ENCODE results near the gene SCAI. TPM values are rescaled to one million over a fixed set of nuclear protein-coding genes. Genes with fewer than 3 reads are reported as not detected.

The SCAI gene
- polyA plus RNA-seq, 2 of the 4 experiments (the other 2 are of a cell fraction), result 2.1 to 5.0 TPM

DNA sequence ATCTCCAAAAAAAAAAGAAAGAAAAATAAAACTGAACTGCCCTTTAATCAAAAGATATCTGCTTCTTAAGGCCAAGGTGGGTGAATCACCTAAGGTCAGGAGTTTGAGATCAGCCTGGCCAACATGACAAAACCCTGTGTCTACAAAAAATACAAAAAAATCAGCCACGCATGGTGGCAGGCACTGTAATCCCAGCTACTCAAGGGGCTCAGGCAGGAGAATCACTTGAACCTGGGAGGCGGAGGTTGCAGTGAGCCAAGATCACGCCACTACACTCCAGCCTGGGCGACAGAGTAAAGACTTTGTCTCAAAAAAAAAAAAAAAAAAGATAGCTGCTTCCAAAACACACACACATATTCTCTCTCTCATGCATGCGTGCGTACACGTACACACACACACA, 17.8 kb downstream of the SCAI start:
- DNase-seq (ENCODE audit: low read depth in 1 of 2, low spot score in 1 of 2), result no peak
- no peak for FAIRE-seq
- H3K27ac ChIP-seq, result no peak overlapping the region
- TF ChIP-seq CEBPB (IDR thresholded peaks at IDR 0.05) (no peak), JUNB (IDR thresholded peaks at IDR 0.05) (no peak), SMC3 (IDR thresholded peaks at IDR 0.05) (no peak), FOSL2 (IDR thresholded peaks at IDR 0.05) (no peak), FOSL2 (CRISPR knock-in tag; IDR thresholded peaks at IDR 0.05) (no peak), ESRRA (IDR thresholded peaks at IDR 0.05; ENCODE audit: borderline replicate concordance, low read length) (no peak), MAZ (IDR thresholded peaks at IDR 0.05; ENCODE audit: borderline replicate concordance, low read depth, low read length) (no peak), POLR2AphosphoS2 (conservative IDR thresholded peaks at IDR 0.05; ENCODE audit: low read length) (no peak), RFX5 (IDR thresholded peaks at IDR 0.05) (no peak), CBX8 (IDR thresholded peaks at IDR 0.05) (no peak), HOXA7 (CRISPR knock-in tag; IDR thresholded peaks at IDR 0.05) (no peak), HOXB5 (CRISPR knock-in tag; IDR thresholded peaks at IDR 0.05) (no peak), EP300 (IDR thresholded peaks at IDR 0.05) (no peak), PHF8 (IDR thresholded peaks at IDR 0.05; ENCODE audit: borderline replicate concordance, low read depth) (no peak), MAFK (IDR thresholded peaks at IDR 0.05; ENCODE audit: partially characterized antibody) (no peak), CHD4 (IDR thresholded peaks at IDR 0.05; ENCODE audit: borderline replicate concordance) (no peak), RCOR1 (IDR thresholded peaks at IDR 0.05; ENCODE audit: low read depth, low read length) (no peak), RAD21 (conservative IDR thresholded peaks at IDR 0.05 in 1 of 2, IDR thresholded peaks at IDR 0.05 in 1 of 2) (no peak)
- TF ChIP-seq, protein P1, sequence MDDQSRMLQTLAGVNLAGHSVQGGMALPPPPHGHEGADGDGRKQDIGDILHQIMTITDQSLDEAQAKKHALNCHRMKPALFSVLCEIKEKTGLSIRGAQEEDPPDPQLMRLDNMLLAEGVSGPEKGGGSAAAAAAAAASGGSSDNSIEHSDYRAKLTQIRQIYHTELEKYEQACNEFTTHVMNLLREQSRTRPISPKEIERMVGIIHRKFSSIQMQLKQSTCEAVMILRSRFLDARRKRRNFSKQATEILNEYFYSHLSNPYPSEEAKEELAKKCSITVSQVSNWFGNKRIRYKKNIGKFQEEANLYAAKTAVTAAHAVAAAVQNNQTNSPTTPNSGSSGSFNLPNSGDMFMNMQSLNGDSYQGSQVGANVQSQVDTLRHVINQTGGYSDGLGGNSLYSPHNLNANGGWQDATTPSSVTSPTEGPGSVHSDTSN (IDR thresholded peaks at IDR 0.05), result no peak
- TF ChIP-seq, protein P2, sequence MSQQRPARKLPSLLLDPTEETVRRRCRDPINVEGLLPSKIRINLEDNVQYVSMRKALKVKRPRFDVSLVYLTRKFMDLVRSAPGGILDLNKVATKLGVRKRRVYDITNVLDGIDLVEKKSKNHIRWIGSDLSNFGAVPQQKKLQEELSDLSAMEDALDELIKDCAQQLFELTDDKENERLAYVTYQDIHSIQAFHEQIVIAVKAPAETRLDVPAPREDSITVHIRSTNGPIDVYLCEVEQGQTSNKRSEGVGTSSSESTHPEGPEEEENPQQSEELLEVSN (IDR thresholded peaks at IDR 0.05; ENCODE audit: borderline replicate concordance, low read depth), result no peak
- no peak overlapping the region for H3K4me2 ChIP-seq
- no peak overlapping the region for H3K4me3 ChIP-seq
- 93% methylated on average over 7 of the region's 7 CpGs for WGBS (ENCODE audit: missing lambda C conversion rate)
- ChIA-PET POLR2A (no interaction called here), CTCF (interaction anchor here (0.6 kb wide), 1 partner anchor 1096 kb away, joined by 3 read pairs; no protein-coding TSS in a partner anchor)
- peaks cover 3% of the 10 kb centered on the region; the same call in 1 of the 3 replicates for H3K4me1 ChIP-seq
- ATAC-seq, result no peak
- H3K9me3 ChIP-seq, result no peaks in the 10 kb centered on the region

DNA sequence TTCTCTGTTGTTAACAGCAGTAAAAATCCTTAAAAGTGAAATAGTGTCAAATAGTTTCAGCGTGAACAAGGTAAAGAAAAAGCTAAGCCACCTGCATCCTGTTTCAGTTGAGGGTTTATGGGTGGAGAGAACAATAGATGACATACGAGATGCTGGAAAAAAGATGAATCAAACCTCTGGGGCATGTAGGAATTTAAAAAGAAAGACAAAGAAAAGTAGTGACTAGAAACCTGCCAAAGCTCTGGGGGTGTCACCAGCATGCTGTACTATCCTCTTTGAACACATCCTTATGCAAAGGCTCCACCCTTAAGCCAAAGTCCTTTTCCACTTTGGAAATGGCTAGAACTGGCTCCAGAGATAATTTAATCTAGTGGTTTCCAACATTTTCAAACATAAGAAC, 22.2 kb downstream of the SCAI start:
- H3K4me2 ChIP-seq, result no peak overlapping the region
- CTCF ChIA-PET, result interaction anchor here (1.5 kb wide), 1 partner anchor 23 kb away, joined by 3 read pairs; the partner anchor contains the start of gene SCAI
- TF ChIP-seq RCOR1 (IDR thresholded peaks at IDR 0.05; ENCODE audit: low read depth, low read length) (no peak), SMC3 (IDR thresholded peaks at IDR 0.05) (no peak), FOSB (CRISPR knock-in tag; IDR thresholded peaks at IDR 0.05) (no peak)
- TF ChIP-seq, protein P3, sequence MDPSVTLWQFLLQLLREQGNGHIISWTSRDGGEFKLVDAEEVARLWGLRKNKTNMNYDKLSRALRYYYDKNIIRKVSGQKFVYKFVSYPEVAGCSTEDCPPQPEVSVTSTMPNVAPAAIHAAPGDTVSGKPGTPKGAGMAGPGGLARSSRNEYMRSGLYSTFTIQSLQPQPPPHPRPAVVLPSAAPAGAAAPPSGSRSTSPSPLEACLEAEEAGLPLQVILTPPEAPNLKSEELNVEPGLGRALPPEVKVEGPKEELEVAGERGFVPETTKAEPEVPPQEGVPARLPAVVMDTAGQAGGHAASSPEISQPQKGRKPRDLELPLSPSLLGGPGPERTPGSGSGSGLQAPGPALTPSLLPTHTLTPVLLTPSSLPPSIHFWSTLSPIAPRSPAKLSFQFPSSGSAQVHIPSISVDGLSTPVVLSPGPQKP (IDR thresholded peaks at IDR 0.05; ENCODE audit: low read depth, low read length), result no peak
- TF ChIP-seq, protein P2 (IDR thresholded peaks at IDR 0.05; ENCODE audit: borderline replicate concordance, low read depth), result no peak
- WGBS (ENCODE audit: missing lambda C conversion rate), result 72% methylated on average over 2 of the region's 2 CpGs
- FAIRE-seq (no peak), ATAC-seq (no peak), DNase-seq (ENCODE audit: low read depth in 1 of 2, low spot score in 1 of 2) (no peak)
- H3K4me1 ChIP-seq, result peaks cover 3% of the 10 kb centered on the region; the same call in 1 of the 3 replicates
- POLR2A ChIA-PET, result no interaction called here
- no peak overlapping the region for H3K4me3 ChIP-seq
- no peaks in the 10 kb centered on the region for H3K9me3 ChIP-seq
- no peak overlapping the region for H3K27ac ChIP-seq
